HUES48 (cell line): ENCODE data around the gene ZC3H15.
"Not testable (repeated sequence)": the region's sequence is repeated elsewhere in the genome, so short reads cannot be mapped to it uniquely, and the experiment has no call there.

Experiments
- H3K27ac ChIP-seq: one replicate; pipeline ENCODE4 v1.7.0; 2013; ENCODE audit warnings: low read depth, low read length, inconsistent platforms
- H3K27me3 ChIP-seq: 2 replicates; pipeline ENCODE4 v1.6.1; 2013; ENCODE audit warnings: mild to moderate bottlenecking, low read length; ENCODE audit not compliant: control insufficient read depth, insufficient read depth
- H3K36me3 ChIP-seq: 2 replicates; pipeline ENCODE4 v1.6.1; 2013; ENCODE audit warnings: low read length; ENCODE audit not compliant: control insufficient read depth, insufficient read depth
- H3K4me1 ChIP-seq: 2 replicates; pipeline ENCODE4 v1.6.1; 2013; ENCODE audit warnings: mild to moderate bottlenecking, low read length; ENCODE audit not compliant: control insufficient read depth, insufficient read depth
- H3K4me3 ChIP-seq: 2 replicates; pipeline ENCODE4 v1.5.1; 2013; ENCODE audit warnings: mild to moderate bottlenecking, low read depth, low read length
- H3K9ac ChIP-seq: 2 replicates; pipeline ENCODE4 v1.6.1; 2013; ENCODE audit warnings: mild to moderate bottlenecking, low read depth, low read length, moderate library complexity
- H3K9me3 ChIP-seq: 2 replicates; pipeline ENCODE4 v1.6.1; 2013; ENCODE audit warnings: low read length; ENCODE audit not compliant: control insufficient read depth, insufficient read depth

The ZC3H15 gene

GRCh38 chr2:186521570-186522153 is 35.6 kb downstream of the ZC3H15 start:
- H3K36me3 ChIP-seq, result peaks cover 11% of the 10 kb centered on the region
- H3K9ac ChIP-seq, H3K27me3 ChIP-seq, H3K27ac ChIP-seq, H3K9me3 ChIP-seq, H3K4me3 ChIP-seq, H3K4me1 ChIP-seq: not testable (repeated sequence)

DNA sequence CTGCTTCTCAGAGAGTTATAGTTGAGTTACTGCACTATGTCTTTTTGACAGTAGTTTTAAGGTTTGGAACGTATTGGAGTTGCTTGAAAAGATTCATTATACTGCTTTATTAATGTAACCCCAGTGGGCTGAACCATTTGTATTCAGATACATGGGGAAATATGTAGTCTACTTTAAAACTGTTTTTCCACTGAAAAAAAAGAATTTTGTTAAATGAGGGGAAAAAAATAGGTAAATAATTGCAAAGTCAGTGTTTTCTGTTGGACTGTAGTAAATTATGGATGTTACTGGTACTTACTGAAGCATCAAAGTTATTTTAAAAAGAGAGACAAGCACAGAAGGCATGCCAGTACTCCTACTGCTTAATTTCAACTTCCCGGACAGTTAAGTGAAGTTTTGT is 36.4 kb downstream of the ZC3H15 start:
- H3K36me3 ChIP-seq, result peaks cover 3% of the 10 kb centered on the region
- H3K27ac ChIP-seq, result no peak overlapping the region
- H3K9ac ChIP-seq, result no peak overlapping the region
- no peaks in the 10 kb centered on the region for H3K4me1 ChIP-seq
- no peaks in the 10 kb centered on the region for H3K9me3 ChIP-seq
- no peak overlapping the region for H3K4me3 ChIP-seq
- H3K27me3 ChIP-seq, result no peaks in the 10 kb centered on the region

GRCh38 chr2:186523791-186524190 is 37.7 kb downstream of the ZC3H15 start:
- 0 out of 2 replicates have a peak, but pooled peaks cover 2% of the 10 kb centered on the region for H3K36me3 ChIP-seq
- no peak overlapping the region for H3K9ac ChIP-seq
- no peaks in the 10 kb centered on the region for H3K4me1 ChIP-seq
- H3K27ac ChIP-seq, result no peak overlapping the region
- H3K27me3 ChIP-seq, result no peaks in the 10 kb centered on the region
- no peak overlapping the region for H3K4me3 ChIP-seq
- no peaks in the 10 kb centered on the region for H3K9me3 ChIP-seq

GRCh38 chr2:186526281-186526680 is 40.2 kb downstream of the ZC3H15 start:
- H3K9ac ChIP-seq, result no peak overlapping the region
- H3K4me1 ChIP-seq, result no peaks in the 10 kb centered on the region
- H3K36me3 ChIP-seq, result no peaks in the 10 kb centered on the region
- H3K9me3 ChIP-seq, result no peaks in the 10 kb centered on the region
- no peaks in the 10 kb centered on the region for H3K27me3 ChIP-seq
- H3K27ac ChIP-seq, result no peak overlapping the region
- H3K4me3 ChIP-seq, result no peak overlapping the region

GRCh38 chr2:186530314-186530713 is 44.3 kb downstream of the ZC3H15 start:
- H3K27me3 ChIP-seq, result no peaks in the 10 kb centered on the region
- no peaks in the 10 kb centered on the region for H3K4me1 ChIP-seq
- H3K27ac ChIP-seq, result no peak overlapping the region
- no peak overlapping the region for H3K9ac ChIP-seq
- H3K9me3 ChIP-seq, result no peaks in the 10 kb centered on the region
- no peaks in the 10 kb centered on the region for H3K36me3 ChIP-seq
- H3K4me3 ChIP-seq, result no peak overlapping the region

DNA sequence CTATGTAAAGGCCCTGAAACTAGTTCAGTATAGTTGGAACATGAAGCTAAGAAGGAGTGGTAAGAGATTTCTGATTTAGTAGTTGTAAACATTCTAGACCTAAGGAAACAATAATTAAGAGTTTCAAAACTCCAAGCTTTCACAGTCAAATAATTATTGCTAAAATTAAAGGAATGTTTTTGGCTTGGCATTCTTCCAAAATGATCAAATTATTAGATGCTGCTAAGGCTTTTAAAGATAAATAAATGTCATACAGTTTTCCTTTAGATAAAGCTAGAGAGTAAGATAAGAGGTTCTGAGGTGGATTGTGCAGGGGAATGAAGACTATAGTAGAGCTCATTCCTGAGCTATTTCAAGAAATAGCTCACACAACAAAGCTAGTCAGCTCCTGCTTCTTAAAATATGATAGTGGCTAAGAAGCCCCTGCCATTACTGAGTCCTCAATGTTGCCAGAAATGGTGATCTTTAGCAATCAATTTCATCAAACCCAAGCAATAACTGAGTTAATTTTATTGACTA is 45.3 kb downstream of the ZC3H15 start:
- H3K27ac ChIP-seq, result no peak overlapping the region
- no peaks in the 10 kb centered on the region for H3K27me3 ChIP-seq
- H3K9me3 ChIP-seq, result no peaks in the 10 kb centered on the region
- no peak overlapping the region for H3K9ac ChIP-seq
- no peaks in the 10 kb centered on the region for H3K36me3 ChIP-seq
- H3K4me1 ChIP-seq, result no peaks in the 10 kb centered on the region
- no peak overlapping the region for H3K4me3 ChIP-seq

- H3K4me1 ChIP-seq, result no peaks in the 10 kb centered on the region
- H3K9me3 ChIP-seq, result no peaks in the 10 kb centered on the region
- no peaks in the 10 kb centered on the region for H3K36me3 ChIP-seq
- no peak overlapping the region for H3K9ac ChIP-seq
- no peaks in the 10 kb centered on the region for H3K27me3 ChIP-seq
- H3K4me3 ChIP-seq, result no peak overlapping the region
- no peak overlapping the region for H3K27ac ChIP-seq
Measured at GRCh38 chr2:186532891-186533290, 46.8 kb downstream of the ZC3H15 start.

- Histone ChIP-seq H3K27me3 (no peaks in the 10 kb centered on the region), H3K36me3 (no peaks in the 10 kb centered on the region), H3K4me1 (no peaks in the 10 kb centered on the region), H3K4me3 (no peak overlapping the region), H3K9me3 (no peaks in the 10 kb centered on the region), H3K9ac (no peak overlapping the region), H3K27ac (no peak overlapping the region)
Measured at GRCh38 chr2:186533717-186534116, 47.7 kb downstream of the ZC3H15 start.

- no peaks in the 10 kb centered on the region for H3K9me3 ChIP-seq
- no peak overlapping the region for H3K4me3 ChIP-seq
- H3K27ac ChIP-seq, result no peak overlapping the region
- no peak overlapping the region for H3K9ac ChIP-seq
- no peaks in the 10 kb centered on the region for H3K27me3 ChIP-seq
- H3K4me1 ChIP-seq, result no peaks in the 10 kb centered on the region
- H3K36me3 ChIP-seq, result no peaks in the 10 kb centered on the region
Measured at GRCh38 chr2:186534406-186534805, 48.3 kb downstream of the ZC3H15 start.

- Histone ChIP-seq H3K4me1 (peaks cover 4% of the 10 kb centered on the region; the same call in 1 of the 2 replicates), H3K27ac (no peak overlapping the region), H3K9me3 (no peaks in the 10 kb centered on the region), H3K4me3 (no peak overlapping the region), H3K9ac (no peak overlapping the region), H3K27me3 (no peaks in the 10 kb centered on the region), H3K36me3 (no peaks in the 10 kb centered on the region)
Measured at GRCh38 chr2:186535861-186536260, 49.8 kb downstream of the ZC3H15 start.

DNA sequence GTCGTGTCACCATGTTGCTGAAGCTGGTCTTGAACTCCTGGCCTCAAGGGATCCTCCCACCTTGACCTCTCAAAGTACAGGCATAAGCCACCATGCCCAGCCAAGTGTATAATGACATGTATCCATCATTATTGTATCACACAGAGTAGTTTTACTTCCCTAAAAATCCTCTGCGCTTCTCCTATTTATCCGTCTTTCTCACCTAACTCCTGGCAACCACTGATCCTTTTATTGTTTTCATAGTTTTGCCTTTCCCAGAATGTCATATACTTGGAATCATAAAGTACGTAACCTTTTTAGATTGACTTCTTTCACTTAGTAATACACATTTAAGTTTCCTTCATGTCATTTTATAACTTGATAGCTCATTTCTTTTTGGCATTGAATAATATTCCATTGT is 51.0 kb downstream of the ZC3H15 start:
- Histone ChIP-seq H3K36me3 (no peaks in the 10 kb centered on the region), H3K9me3 (no peaks in the 10 kb centered on the region), H3K27ac (no peak overlapping the region), H3K9ac (no peak overlapping the region), H3K27me3 (no peaks in the 10 kb centered on the region), H3K4me3 (no peak overlapping the region), H3K4me1 (peaks cover 16% of the 10 kb centered on the region)
